ENCODE measurements around the gene TMEM97.

Gene TMEM97

GRCh38 chr17:28325211-28325610, 6.2 kb downstream of the TMEM97 start:
- TF ChIP-seq TCF12 (IDR thresholded peaks at IDR 0.05; ENCODE audit: low read depth) (no peak), CREB1 (IDR thresholded peaks at IDR 0.05; ENCODE audit: low read depth) (no peak), ZBTB7A (IDR thresholded peaks at IDR 0.05; ENCODE audit: low read depth) (no peak), TAF1 (IDR thresholded peaks at IDR 0.05; ENCODE audit: low read depth) (no peak), EP300 (IDR thresholded peaks at IDR 0.05; ENCODE audit: borderline replicate concordance) (no peak), RAD21 (IDR thresholded peaks at IDR 0.05; ENCODE audit: low read depth) (no peak), NFIC (IDR thresholded peaks at IDR 0.05) (no peak)
- TF ChIP-seq, protein P1, sequence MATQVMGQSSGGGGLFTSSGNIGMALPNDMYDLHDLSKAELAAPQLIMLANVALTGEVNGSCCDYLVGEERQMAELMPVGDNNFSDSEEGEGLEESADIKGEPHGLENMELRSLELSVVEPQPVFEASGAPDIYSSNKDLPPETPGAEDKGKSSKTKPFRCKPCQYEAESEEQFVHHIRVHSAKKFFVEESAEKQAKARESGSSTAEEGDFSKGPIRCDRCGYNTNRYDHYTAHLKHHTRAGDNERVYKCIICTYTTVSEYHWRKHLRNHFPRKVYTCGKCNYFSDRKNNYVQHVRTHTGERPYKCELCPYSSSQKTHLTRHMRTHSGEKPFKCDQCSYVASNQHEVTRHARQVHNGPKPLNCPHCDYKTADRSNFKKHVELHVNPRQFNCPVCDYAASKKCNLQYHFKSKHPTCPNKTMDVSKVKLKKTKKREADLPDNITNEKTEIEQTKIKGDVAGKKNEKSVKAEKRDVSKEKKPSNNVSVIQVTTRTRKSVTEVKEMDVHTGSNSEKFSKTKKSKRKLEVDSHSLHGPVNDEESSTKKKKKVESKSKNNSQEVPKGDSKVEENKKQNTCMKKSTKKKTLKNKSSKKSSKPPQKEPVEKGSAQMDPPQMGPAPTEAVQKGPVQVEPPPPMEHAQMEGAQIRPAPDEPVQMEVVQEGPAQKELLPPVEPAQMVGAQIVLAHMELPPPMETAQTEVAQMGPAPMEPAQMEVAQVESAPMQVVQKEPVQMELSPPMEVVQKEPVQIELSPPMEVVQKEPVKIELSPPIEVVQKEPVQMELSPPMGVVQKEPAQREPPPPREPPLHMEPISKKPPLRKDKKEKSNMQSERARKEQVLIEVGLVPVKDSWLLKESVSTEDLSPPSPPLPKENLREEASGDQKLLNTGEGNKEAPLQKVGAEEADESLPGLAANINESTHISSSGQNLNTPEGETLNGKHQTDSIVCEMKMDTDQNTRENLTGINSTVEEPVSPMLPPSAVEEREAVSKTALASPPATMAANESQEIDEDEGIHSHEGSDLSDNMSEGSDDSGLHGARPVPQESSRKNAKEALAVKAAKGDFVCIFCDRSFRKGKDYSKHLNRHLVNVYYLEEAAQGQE (IDR thresholded peaks at IDR 0.05; ENCODE audit: low read depth) = no peak
- TF ChIP-seq, protein P2, sequence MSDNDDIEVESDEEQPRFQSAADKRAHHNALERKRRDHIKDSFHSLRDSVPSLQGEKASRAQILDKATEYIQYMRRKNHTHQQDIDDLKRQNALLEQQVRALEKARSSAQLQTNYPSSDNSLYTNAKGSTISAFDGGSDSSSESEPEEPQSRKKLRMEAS (IDR thresholded peaks at IDR 0.05) = no peak
- TF ChIP-seq, protein P3, sequence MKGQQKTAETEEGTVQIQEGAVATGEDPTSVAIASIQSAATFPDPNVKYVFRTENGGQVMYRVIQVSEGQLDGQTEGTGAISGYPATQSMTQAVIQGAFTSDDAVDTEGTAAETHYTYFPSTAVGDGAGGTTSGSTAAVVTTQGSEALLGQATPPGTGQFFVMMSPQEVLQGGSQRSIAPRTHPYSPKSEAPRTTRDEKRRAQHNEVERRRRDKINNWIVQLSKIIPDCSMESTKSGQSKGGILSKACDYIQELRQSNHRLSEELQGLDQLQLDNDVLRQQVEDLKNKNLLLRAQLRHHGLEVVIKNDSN (IDR thresholded peaks at IDR 0.05) = no peak

- TF ChIP-seq RAD21 (IDR thresholded peaks at IDR 0.05; ENCODE audit: low read depth) = no peak
- no peak for TF ChIP-seq ZBTB7A (IDR thresholded peaks at IDR 0.05; ENCODE audit: low read depth)
Measured at GRCh38 chr17:28326114-28326513, 7.1 kb downstream of the TMEM97 start.

GRCh38 chr17:28327031-28327607, 8.1 kb downstream of the TMEM97 start:
- TF ChIP-seq RAD21 (IDR thresholded peaks at IDR 0.05; ENCODE audit: low read depth) (no peak), NFIC (IDR thresholded peaks at IDR 0.05) (no peak)

DNA sequence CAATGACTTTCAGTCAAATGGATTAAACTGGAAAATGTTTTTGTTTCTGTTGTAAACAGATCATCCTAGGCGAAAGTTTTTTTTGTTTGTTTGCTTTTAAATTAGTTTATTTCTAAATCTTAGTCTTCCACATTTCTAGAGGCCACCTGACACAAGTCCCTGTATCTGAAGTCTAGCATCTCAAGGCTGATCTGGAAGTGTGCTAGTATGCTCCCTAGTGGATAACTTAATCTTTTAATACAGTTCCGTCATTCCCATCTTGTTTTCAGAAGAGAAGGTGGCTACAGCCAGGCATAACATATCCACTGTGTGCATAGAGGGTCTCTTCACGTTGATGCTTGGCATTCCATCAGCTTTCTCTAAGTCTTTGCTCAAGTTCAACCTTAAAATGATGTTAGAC, 8.7 kb downstream of the TMEM97 start:
- TF ChIP-seq ZBTB7A (IDR thresholded peaks at IDR 0.05; ENCODE audit: low read depth) (no peak), RAD21 (IDR thresholded peaks at IDR 0.05; ENCODE audit: low read depth) (no peak), EP300 (IDR thresholded peaks at IDR 0.05; ENCODE audit: borderline replicate concordance) (no peak), TAF1 (IDR thresholded peaks at IDR 0.05; ENCODE audit: low read depth) (no peak), TCF12 (IDR thresholded peaks at IDR 0.05; ENCODE audit: low read depth) (no peak), EGR1 (IDR thresholded peaks at IDR 0.05) (no peak), CEBPB (IDR thresholded peaks at IDR 0.05) (no peak), YY1 (IDR thresholded peaks at IDR 0.05; ENCODE audit: low read depth) (no peak), CREB1 (IDR thresholded peaks at IDR 0.05; ENCODE audit: low read depth) (no peak)
- TF ChIP-seq, protein P1 (IDR thresholded peaks at IDR 0.05; ENCODE audit: low read depth) = no peak
- TF ChIP-seq, protein P3 (IDR thresholded peaks at IDR 0.05) = no peak

DNA sequence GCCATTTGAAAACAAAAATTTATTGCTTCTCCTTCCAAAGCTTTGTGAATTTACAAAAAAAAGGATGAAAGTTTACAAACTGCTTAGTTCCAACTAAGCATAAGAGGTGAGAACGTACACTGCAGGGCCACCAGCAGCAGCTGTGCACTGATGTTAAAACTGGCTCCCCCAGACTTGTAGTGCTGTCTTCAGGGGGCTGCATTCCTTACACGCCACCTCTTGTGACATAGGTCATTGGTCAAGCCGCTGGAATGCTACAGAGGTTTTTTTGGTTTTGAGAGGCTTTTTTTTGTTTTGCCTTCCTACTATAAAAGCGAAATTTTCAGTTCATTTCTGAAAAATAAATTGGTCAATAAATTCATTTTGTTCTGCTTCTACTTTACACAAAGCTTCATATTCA, 9.3 kb downstream of the TMEM97 start:
- TF ChIP-seq, protein P3 (IDR thresholded peaks at IDR 0.05) = no peak
- TF ChIP-seq, protein P1 (IDR thresholded peaks at IDR 0.05; ENCODE audit: low read depth) = no peak
- TF ChIP-seq FOXM1 (IDR thresholded peaks at IDR 0.05; ENCODE audit: borderline replicate concordance, low read depth) (no peak), TEAD4 (IDR thresholded peaks at IDR 0.05) (no peak), NFIC (IDR thresholded peaks at IDR 0.05) (no peak), CREB1 (IDR thresholded peaks at IDR 0.05; ENCODE audit: low read depth) (no peak), YY1 (IDR thresholded peaks at IDR 0.05; ENCODE audit: low read depth) (no peak), ZBTB7A (IDR thresholded peaks at IDR 0.05; ENCODE audit: low read depth) (no peak), EGR1 (IDR thresholded peaks at IDR 0.05) (no peak), TCF12 (IDR thresholded peaks at IDR 0.05; ENCODE audit: low read depth) (no peak), TAF1 (IDR thresholded peaks at IDR 0.05; ENCODE audit: low read depth) (no peak), RAD21 (IDR thresholded peaks at IDR 0.05; ENCODE audit: low read depth) (no peak)
- TF ChIP-seq, protein P2 (IDR thresholded peaks at IDR 0.05) = no peak

Data from Ishikawa (cell line).